Left ventricle myocardium inferior (tissue), 1 donor: Measurements from ENCODE around the gene ERGIC3. TPM values are rescaled to one million over a fixed set of nuclear protein-coding genes. Genes with fewer than 3 reads are reported as not detected.

Experiments used
- DNase-seq: peaks from one replicate; pipeline ENCODE4 v3.0.0-alpha.2; 2020
- H3K27ac ChIP-seq: fragments of 200-600 bp; replicated peaks from 2 replicates; pipeline ENCODE4 v1.8.0; 2021
- H3K27me3 ChIP-seq: fragments of 200-600 bp; 2 replicates; pipeline ENCODE4 v1.8.0; 2021; ENCODE audit warnings: low read depth
- H3K36me3 ChIP-seq: fragments of 200-600 bp; 2 replicates; pipeline ENCODE4 v1.8.0; 2021
- H3K4me1 ChIP-seq: fragments of 200-600 bp; 2 replicates; pipeline ENCODE4 v1.8.0; 2021
- H3K4me3 ChIP-seq: fragments of 200-600 bp; 2 replicates; pipeline ENCODE4 v1.8.0; 2021; ENCODE audit warnings: mild to moderate bottlenecking, moderate library complexity
- H3K9me3 ChIP-seq: fragments of 200-600 bp; replicated peaks from 2 replicates; pipeline ENCODE4 v1.8.0; 2021
- intact Hi-C: fragments of 100-400 bp; cut with micrococcal nuclease; formaldehyde crosslinking; loops from one replicate; pipeline ENCODE4 v1.11.0; 2022
- total RNA-seq: library from RNA; stranded (reverse); fragmentation: NEBNext Ultra II Directional; extraction: Animal tissue kit (Norgen Biotek cat#: 25700); gene quantifications from one replicate; pipeline ENCODE4 v1.2.1, GENCODE V29; 2021
- TF ChIP-seq, protein P1 (sequence below): fragments of 200-600 bp; IDR thresholded peaks from 2 replicates; pipeline ENCODE4 v1.8.0; 2021; ENCODE audit warnings: antibody characterized with exemption, mild to moderate bottlenecking, borderline replicate concordance
- donor health status: DM: no; HTN: yes; CAD: no; lungs with severe emphysema.

ERGIC3 gene
- total RNA-seq, 1 donor from 2014 or later = 103 TPM

GRCh38 chr20:35561671-35562070 lies 19.8 kb downstream of the ERGIC3 start:
- peaks cover 15% of the 10 kb centered on the region for H3K36me3 ChIP-seq
- no peaks in the 10 kb centered on the region for H3K4me1 ChIP-seq
- no peak overlapping the region for H3K27ac ChIP-seq
- no peak overlapping the region for H3K4me3 ChIP-seq
- no peak for DNase-seq
- TF ChIP-seq, protein P1, sequence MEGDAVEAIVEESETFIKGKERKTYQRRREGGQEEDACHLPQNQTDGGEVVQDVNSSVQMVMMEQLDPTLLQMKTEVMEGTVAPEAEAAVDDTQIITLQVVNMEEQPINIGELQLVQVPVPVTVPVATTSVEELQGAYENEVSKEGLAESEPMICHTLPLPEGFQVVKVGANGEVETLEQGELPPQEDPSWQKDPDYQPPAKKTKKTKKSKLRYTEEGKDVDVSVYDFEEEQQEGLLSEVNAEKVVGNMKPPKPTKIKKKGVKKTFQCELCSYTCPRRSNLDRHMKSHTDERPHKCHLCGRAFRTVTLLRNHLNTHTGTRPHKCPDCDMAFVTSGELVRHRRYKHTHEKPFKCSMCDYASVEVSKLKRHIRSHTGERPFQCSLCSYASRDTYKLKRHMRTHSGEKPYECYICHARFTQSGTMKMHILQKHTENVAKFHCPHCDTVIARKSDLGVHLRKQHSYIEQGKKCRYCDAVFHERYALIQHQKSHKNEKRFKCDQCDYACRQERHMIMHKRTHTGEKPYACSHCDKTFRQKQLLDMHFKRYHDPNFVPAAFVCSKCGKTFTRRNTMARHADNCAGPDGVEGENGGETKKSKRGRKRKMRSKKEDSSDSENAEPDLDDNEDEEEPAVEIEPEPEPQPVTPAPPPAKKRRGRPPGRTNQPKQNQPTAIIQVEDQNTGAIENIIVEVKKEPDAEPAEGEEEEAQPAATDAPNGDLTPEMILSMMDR = no peak
- H3K9me3 ChIP-seq = no peaks in the 10 kb centered on the region
- intact Hi-C loops = no loop called here
- no peaks in the 10 kb centered on the region for H3K27me3 ChIP-seq

DNA sequence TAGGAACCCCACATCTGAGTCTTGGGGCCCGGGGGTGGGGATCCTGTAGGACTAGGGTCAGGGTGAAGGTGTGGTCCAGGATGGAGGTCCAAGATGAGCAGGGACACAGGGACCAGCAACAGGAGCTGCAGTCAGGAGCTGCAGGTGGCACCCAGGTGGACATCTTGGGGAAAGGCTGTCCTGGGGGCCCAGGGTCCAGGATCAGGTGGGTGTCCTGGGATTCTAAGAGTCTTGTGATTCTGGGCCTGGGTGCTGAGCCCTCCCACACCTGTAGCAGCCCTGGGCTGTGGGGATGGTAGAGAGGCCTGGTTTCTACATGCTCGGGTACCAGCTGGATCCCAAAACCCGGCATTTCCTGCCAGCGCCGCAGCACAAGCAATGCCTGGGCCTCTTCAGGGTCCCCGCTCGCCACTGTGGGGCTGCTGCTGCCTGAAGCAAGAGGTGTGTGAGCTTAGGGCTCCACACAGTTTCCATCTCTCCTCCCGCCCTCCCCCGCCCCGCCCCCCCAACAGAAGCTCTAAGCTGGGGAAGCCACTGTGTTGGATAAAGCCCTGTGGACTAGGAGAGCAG lies 20.7 kb downstream of the ERGIC3 start:
- intact Hi-C loops = no loop called here
- Histone ChIP-seq H3K4me1 (no peaks in the 10 kb centered on the region), H3K4me3 (no peak overlapping the region), H3K27ac (no peak overlapping the region), H3K9me3 (no peaks in the 10 kb centered on the region), H3K27me3 (no peaks in the 10 kb centered on the region), H3K36me3 (peaks cover 5% of the 10 kb centered on the region)
- DNase-seq = no peak
- TF ChIP-seq, protein P1 = no peak

DNA sequence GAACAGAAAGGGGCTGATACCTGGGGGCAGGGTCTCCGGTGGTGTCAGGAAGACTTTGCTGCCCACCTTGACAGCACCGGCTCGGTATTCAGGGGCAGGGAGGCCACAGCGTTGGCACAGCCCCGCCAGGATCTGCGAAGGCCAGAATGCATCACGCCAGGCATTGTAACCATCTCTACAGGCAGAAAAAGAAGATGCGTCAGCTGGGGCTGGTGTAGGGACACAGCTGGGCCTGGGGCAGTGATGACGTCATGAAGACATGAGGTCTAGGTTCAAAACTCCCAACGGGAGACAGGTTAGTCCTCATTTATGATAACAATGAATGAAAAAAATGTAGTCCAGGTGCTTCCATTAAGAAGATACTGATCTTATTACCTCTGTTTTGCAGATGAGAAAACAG lies 22.0 kb downstream of the ERGIC3 start:
- Histone ChIP-seq H3K4me3 (no peak overlapping the region), H3K27me3 (no peaks in the 10 kb centered on the region), H3K36me3 (no peaks in the 10 kb centered on the region), H3K4me1 (no peaks in the 10 kb centered on the region), H3K27ac (no peak overlapping the region), H3K9me3 (no peaks in the 10 kb centered on the region)
- DNase-seq = no peak
- intact Hi-C loops = no loop called here
- TF ChIP-seq, protein P1 = no peak

DNA sequence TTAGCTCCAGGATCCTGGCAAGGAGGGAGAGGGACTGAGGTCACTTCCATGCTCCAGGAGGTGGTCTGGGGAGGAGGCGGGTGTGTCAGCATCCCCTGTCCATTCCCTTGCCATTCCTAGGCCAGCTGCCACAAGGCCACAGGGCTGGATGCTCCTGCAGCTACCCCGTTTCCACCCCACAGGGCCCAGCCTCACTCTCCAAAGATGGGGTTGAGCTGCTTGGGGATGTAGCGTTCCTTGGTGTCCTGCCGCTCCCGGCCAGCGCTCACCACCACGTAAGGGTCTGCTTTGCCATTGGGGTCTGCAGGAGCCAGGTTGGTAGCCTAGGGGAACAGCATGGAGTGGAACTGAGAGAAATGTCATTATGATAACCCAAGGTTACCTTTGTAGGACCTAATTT lies 23.0 kb downstream of the ERGIC3 start:
- Histone ChIP-seq H3K4me3 (no peak overlapping the region), H3K27me3 (no peaks in the 10 kb centered on the region), H3K27ac (no peak overlapping the region), H3K4me1 (no peaks in the 10 kb centered on the region), H3K9me3 (no peaks in the 10 kb centered on the region), H3K36me3 (no peaks in the 10 kb centered on the region)
- DNase-seq = no peak
- TF ChIP-seq, protein P1 = no peak
- intact Hi-C loops = no loop called here

DNA sequence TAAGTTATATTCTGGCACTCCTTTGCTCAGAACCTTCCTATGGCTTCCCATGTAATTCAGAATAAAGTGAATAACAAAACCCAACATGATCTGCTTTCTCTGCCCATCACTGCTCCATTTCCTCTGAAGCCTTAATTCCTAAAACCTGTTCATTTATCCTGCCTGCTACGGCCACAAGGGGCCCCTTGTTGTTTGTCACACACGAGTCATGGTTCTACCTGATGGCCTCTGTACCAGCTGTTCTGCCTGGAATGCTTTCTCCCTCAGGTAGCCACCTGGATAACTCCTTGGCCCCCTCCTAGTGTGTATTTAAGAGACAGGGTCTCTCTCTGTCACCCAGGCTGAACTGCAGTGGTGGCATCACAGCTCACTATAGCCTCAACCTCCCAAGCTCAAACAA lies 26.8 kb downstream of the ERGIC3 start:
- intact Hi-C loops = no loop called here
- Histone ChIP-seq H3K9me3 (peaks cover 15% of the 10 kb centered on the region), H3K4me1 (no peaks in the 10 kb centered on the region), H3K27me3 (no peaks in the 10 kb centered on the region), H3K36me3 (peaks cover 6% of the 10 kb centered on the region), H3K4me3 (no peak overlapping the region), H3K27ac (no peak overlapping the region)
- no peak for DNase-seq
- TF ChIP-seq, protein P1 = no peak
